ENCODE data around the gene SLC37A2. TPM values are rescaled to one million over a fixed set of nuclear protein-coding genes. Genes with fewer than 3 reads are reported as not detected.

The SLC37A2 gene
- total and polyA plus RNA-seq, 3 experiments from 2014 or later: 0.33 to 2.0 (median 1.5) TPM

DNA sequence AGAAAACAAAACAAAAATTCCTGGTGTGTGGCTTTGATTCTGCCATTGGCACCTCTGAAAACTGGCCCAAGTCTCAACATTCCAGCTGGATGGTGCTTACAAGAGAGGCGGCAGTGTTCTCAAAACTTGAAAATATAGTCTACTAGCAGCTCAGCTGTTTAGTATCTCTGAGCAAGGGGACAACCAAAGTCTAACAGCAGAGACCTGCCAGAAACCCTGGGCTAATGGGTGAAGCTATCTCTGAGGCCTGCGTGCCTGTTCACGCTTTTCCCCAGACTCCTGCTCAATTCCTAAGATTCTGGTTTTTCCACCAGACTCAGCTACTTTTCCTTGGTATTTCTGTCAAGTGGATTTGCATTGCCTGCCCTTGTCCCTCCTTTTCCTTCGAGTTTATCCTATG, 30.4 kb downstream of the SLC37A2 start:
- Mint-ChIP-seq H3K9me3 (no peaks in the 10 kb centered on the region), H3K4me3 (no peak overlapping the region), H3K36me3 (peaks cover 6 to 40% (median 22%) of the 10 kb centered on the region in 3 donors), H3K27me3 (no peaks in the 10 kb centered on the region), H3K4me1 (no peaks in the 10 kb centered on the region), H3K27ac (peak overlapping the region in 1 of 8 donors; percentile 86)
- Histone ChIP-seq H3K4me3 (ENCODE audit: low read length) (no peak overlapping the region), H3K4me1 (ENCODE audit: insufficient read depth, low read length) (no peaks in the 10 kb centered on the region), H3K27me3 (ENCODE audit: insufficient read depth, low read length, poor library complexity, severe bottlenecking) (no peaks in the 10 kb centered on the region), H3K27ac (ENCODE audit: low read depth, low read length) (no peak overlapping the region), H3K36me3 (ENCODE audit: insufficient read depth, low read length) (no peaks in the 10 kb centered on the region), H3K9me3 (ENCODE audit: low read length) (no peaks in the 10 kb centered on the region)
- POLR2A ChIA-PET: no interaction called here
- CTCF ChIA-PET: interaction anchor here (0.7 kb wide), 1 partner anchor 49 kb away, joined by 4 read pairs; no protein-coding TSS in a partner anchor
- DNase-seq: no peak

GRCh38 chr11:125094731-125095130, 31.6 kb downstream of the SLC37A2 start:
- Histone ChIP-seq H3K36me3 (ENCODE audit: insufficient read depth, low read length) (no peaks in the 10 kb centered on the region), H3K9me3 (ENCODE audit: low read length) (no peaks in the 10 kb centered on the region), H3K27ac (ENCODE audit: low read depth, low read length) (no peak overlapping the region), H3K4me1 (ENCODE audit: insufficient read depth, low read length) (no peaks in the 10 kb centered on the region), H3K4me3 (ENCODE audit: low read length) (no peak overlapping the region), H3K27me3 (ENCODE audit: insufficient read depth, low read length, poor library complexity, severe bottlenecking) (no peaks in the 10 kb centered on the region)
- peaks cover 10 to 50% (median 22%) of the 10 kb centered on the region in 3 donors for H3K36me3 Mint-ChIP-seq
- H3K27ac Mint-ChIP-seq: no peak overlapping the region
- H3K9me3 Mint-ChIP-seq: no peaks in the 10 kb centered on the region
- no peaks in the 10 kb centered on the region for H3K4me1 Mint-ChIP-seq
- DNase-seq: no peak
- no peaks in the 10 kb centered on the region for H3K27me3 Mint-ChIP-seq
- H3K4me3 Mint-ChIP-seq: no peak overlapping the region
- ChIA-PET CTCF (no interaction called here), POLR2A (no interaction called here)

DNA sequence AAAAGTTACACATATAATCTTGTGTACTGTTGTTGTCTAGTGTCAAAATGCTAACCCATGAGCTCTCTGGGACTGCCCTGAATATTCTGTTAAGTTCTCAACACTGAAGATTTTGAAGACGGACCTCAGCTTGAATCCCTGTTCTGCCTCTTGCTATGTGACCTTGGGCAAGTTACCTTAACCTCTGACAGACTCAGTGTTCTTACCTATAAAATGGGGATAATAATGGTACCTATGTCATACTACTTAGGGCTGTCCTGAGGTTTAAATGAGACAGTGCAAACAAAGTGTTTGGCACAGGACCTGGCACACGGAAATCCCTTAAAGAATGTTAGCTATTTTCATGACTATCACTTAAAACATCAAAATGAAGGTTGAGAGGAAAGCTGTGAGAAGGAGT, 37.0 kb downstream of the SLC37A2 start:
- no peak for DNase-seq
- Histone ChIP-seq H3K27me3 (ENCODE audit: insufficient read depth, low read length, poor library complexity, severe bottlenecking) (no peaks in the 10 kb centered on the region), H3K27ac (ENCODE audit: low read depth, low read length) (no peak overlapping the region), H3K9me3 (ENCODE audit: low read length) (no peaks in the 10 kb centered on the region), H3K36me3 (ENCODE audit: insufficient read depth, low read length) (no peaks in the 10 kb centered on the region), H3K4me3 (ENCODE audit: low read length) (no peak overlapping the region), H3K4me1 (ENCODE audit: insufficient read depth, low read length) (no peaks in the 10 kb centered on the region)
- H3K4me3 Mint-ChIP-seq: no peak overlapping the region
- no peak overlapping the region for H3K27ac Mint-ChIP-seq
- ChIA-PET CTCF (interaction anchor here (0.7 kb wide), 1 partner anchor 10 kb away, joined by 3 read pairs; no protein-coding TSS in a partner anchor), POLR2A (no interaction called here)
- no peaks in the 10 kb centered on the region for H3K9me3 Mint-ChIP-seq
- peaks cover 21 to 75% (median 26%) of the 10 kb centered on the region in 3 donors for H3K36me3 Mint-ChIP-seq
- peaks cover 0 to 4% (median 2%) of the 10 kb centered on the region in 3 donors for H3K4me1 Mint-ChIP-seq
- no peaks in the 10 kb centered on the region for H3K27me3 Mint-ChIP-seq

- no peaks in the 10 kb centered on the region for H3K4me1 ChIP-seq (ENCODE audit: insufficient read depth, low read length)
- no peaks in the 10 kb centered on the region for H3K36me3 ChIP-seq (ENCODE audit: insufficient read depth, low read length)
- Mint-ChIP-seq H3K4me1 (peaks cover 6 to 13% (median 10%) of the 10 kb centered on the region in 3 donors), H3K27me3 (peaks cover 0 to 1% of the 10 kb centered on the region in 2 donors), H3K27ac (no peak overlapping the region), H3K9me3 (no peaks in the 10 kb centered on the region), H3K4me3 (no peak overlapping the region), H3K36me3 (peaks cover 20 to 62% (median 21%) of the 10 kb centered on the region in 3 donors)
- DNase-seq: no peak
- H3K27ac ChIP-seq (ENCODE audit: low read depth, low read length): no peak overlapping the region
- ChIA-PET CTCF (no interaction called here), POLR2A (no interaction called here)
- H3K27me3 ChIP-seq (ENCODE audit: insufficient read depth, low read length, poor library complexity, severe bottlenecking): no peaks in the 10 kb centered on the region
- no peak overlapping the region for H3K4me3 ChIP-seq (ENCODE audit: low read length)
- H3K9me3 ChIP-seq (ENCODE audit: low read length): no peaks in the 10 kb centered on the region
Observed at GRCh38 chr11:125101596-125101995, 38.5 kb downstream of the SLC37A2 start.

DNA sequence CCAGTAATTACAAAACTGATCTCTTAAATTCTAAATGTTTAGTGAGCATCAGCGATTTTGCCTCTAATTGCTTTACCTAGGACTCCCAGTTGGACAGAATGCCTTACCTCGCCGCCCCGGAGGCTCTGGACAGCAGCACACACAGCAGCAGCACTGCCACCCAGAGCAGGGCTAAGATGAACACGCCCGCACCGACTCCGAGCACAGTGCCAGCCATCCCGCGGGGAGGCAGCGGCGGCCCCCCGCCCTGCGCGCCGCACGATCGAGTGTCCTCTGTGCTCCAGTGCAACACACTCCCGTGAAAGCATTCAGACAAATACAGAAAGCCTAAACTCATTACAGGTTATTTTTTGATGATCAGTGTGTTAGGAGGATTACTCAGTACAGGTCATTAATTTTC, 38.9 kb downstream of the SLC37A2 start:
- no peak for DNase-seq
- CTCF ChIA-PET: no interaction called here
- Mint-ChIP-seq H3K27me3 (peaks cover 0 to 1% of the 10 kb centered on the region in 2 donors), H3K4me1 (peaks cover 6 to 14% (median 13%) of the 10 kb centered on the region in 3 donors), H3K4me3 (no peak overlapping the region), H3K9me3 (no peaks in the 10 kb centered on the region), H3K27ac (no peak overlapping the region), H3K36me3 (peaks cover 17 to 58% (median 22%) of the 10 kb centered on the region in 3 donors)
- H3K9me3 ChIP-seq (ENCODE audit: low read length): no peaks in the 10 kb centered on the region
- no peak overlapping the region for H3K4me3 ChIP-seq (ENCODE audit: low read length)
- H3K4me1 ChIP-seq (ENCODE audit: insufficient read depth, low read length): no peaks in the 10 kb centered on the region
- H3K27ac ChIP-seq (ENCODE audit: low read depth, low read length): no peak overlapping the region
- no peaks in the 10 kb centered on the region for H3K36me3 ChIP-seq (ENCODE audit: insufficient read depth, low read length)
- POLR2A ChIA-PET: no interaction called here
- H3K27me3 ChIP-seq (ENCODE audit: insufficient read depth, low read length, poor library complexity, severe bottlenecking): no peaks in the 10 kb centered on the region

- no peak overlapping the region for H3K27ac Mint-ChIP-seq
- no peak for DNase-seq
- POLR2A ChIA-PET: no interaction called here
- H3K36me3 Mint-ChIP-seq: peaks cover 17 to 54% (median 20%) of the 10 kb centered on the region in 3 donors
- H3K4me3 ChIP-seq (ENCODE audit: low read length): no peak overlapping the region
- H3K4me3 Mint-ChIP-seq: no peak overlapping the region
- H3K27me3 ChIP-seq (ENCODE audit: insufficient read depth, low read length, poor library complexity, severe bottlenecking): no peaks in the 10 kb centered on the region
- H3K36me3 ChIP-seq (ENCODE audit: insufficient read depth, low read length): no peaks in the 10 kb centered on the region
- CTCF ChIA-PET: no interaction called here
- H3K27me3 Mint-ChIP-seq: peaks cover 0 to 1% of the 10 kb centered on the region in 2 donors
- H3K4me1 Mint-ChIP-seq: peaks cover 6 to 15% (median 13%) of the 10 kb centered on the region in 3 donors
- H3K9me3 Mint-ChIP-seq: no peaks in the 10 kb centered on the region
- no peaks in the 10 kb centered on the region for H3K9me3 ChIP-seq (ENCODE audit: low read length)
- no peak overlapping the region for H3K27ac ChIP-seq (ENCODE audit: low read depth, low read length)
- no peaks in the 10 kb centered on the region for H3K4me1 ChIP-seq (ENCODE audit: insufficient read depth, low read length)
Observed at GRCh38 chr11:125102510-125102909, 39.4 kb downstream of the SLC37A2 start.

GRCh38 chr11:125105926-125106325, 42.8 kb downstream of the SLC37A2 start:
- Mint-ChIP-seq H3K27me3 (peaks cover 0 to 1% of the 10 kb centered on the region in 2 donors), H3K9me3 (no peaks in the 10 kb centered on the region), H3K27ac (no peak overlapping the region), H3K4me1 (peaks cover 16 to 33% (median 22%) of the 10 kb centered on the region in 3 donors), H3K36me3 (peaks cover 5 to 24% (median 11%) of the 10 kb centered on the region in 3 donors), H3K4me3 (no peak overlapping the region)
- H3K9me3 ChIP-seq (ENCODE audit: low read length): no peaks in the 10 kb centered on the region
- H3K4me3 ChIP-seq (ENCODE audit: low read length): no peak overlapping the region
- H3K36me3 ChIP-seq (ENCODE audit: insufficient read depth, low read length): no peaks in the 10 kb centered on the region
- H3K27me3 ChIP-seq (ENCODE audit: insufficient read depth, low read length, poor library complexity, severe bottlenecking): no peaks in the 10 kb centered on the region
- ChIA-PET CTCF (interaction anchor here (1.0 to 1.8 kb wide), 4 partner anchors 12 to 239 kb away, joined by 3 to 6 read pairs (median 4); partner anchors contain the start of gene PKNOX2), POLR2A (interaction anchor here (0.6 kb wide), 1 partner anchor 306 kb away, joined by 3 read pairs; the partner anchor contains the start of gene MSANTD2)
- H3K27ac ChIP-seq (ENCODE audit: low read depth, low read length): no peak overlapping the region
- peaks cover 10% of the 10 kb centered on the region for H3K4me1 ChIP-seq (ENCODE audit: insufficient read depth, low read length)
- DNase-seq: no peak

- peaks cover 0 to 1% of the 10 kb centered on the region in 2 donors for H3K27me3 Mint-ChIP-seq
- Histone ChIP-seq H3K27me3 (ENCODE audit: insufficient read depth, low read length, poor library complexity, severe bottlenecking) (no peaks in the 10 kb centered on the region), H3K4me3 (ENCODE audit: low read length) (no peak overlapping the region), H3K36me3 (ENCODE audit: insufficient read depth, low read length) (no peaks in the 10 kb centered on the region), H3K27ac (ENCODE audit: low read depth, low read length) (no peak overlapping the region), H3K4me1 (ENCODE audit: insufficient read depth, low read length) (peaks cover 17% of the 10 kb centered on the region), H3K9me3 (ENCODE audit: low read length) (no peaks in the 10 kb centered on the region)
- CTCF ChIA-PET: no interaction called here
- no peaks in the 10 kb centered on the region for H3K9me3 Mint-ChIP-seq
- H3K27ac Mint-ChIP-seq: no peak overlapping the region
- POLR2A ChIA-PET: no interaction called here
- DNase-seq: no peak
- H3K4me1 Mint-ChIP-seq: peaks cover 27 to 48% (median 35%) of the 10 kb centered on the region in 3 donors
- no peak overlapping the region for H3K4me3 Mint-ChIP-seq
- peaks cover 0 to 11% (median 7%) of the 10 kb centered on the region in 3 donors for H3K36me3 Mint-ChIP-seq
Observed at GRCh38 chr11:125108469-125108868, 45.4 kb downstream of the SLC37A2 start.
